OCI-LY7 (cell line): ENCODE data around the gene ITK. TPM values are rescaled to one million over a fixed set of nuclear protein-coding genes. Genes with fewer than 3 reads are reported as not detected.
A peak's percentile ranks its signal among the peaks of the same experiment; 100 is the strongest.

Source experiments
- BruUV-seq: library from RNA; stranded (reverse); fragments of 400-500 nt; replicated peaks from 2 replicates; lab custom pipeline; 2021; lab: Mats Ljungman, UMichigan
- CTCF ChIA-PET: fragments of 300-600 bp; sonication (Branson Sonifier 250); formaldehyde crosslinking; loops from one replicate; lab custom pipeline; 2022; ENCODE audit warnings: antibody characterized with exemption; ENCODE audit not compliant: unreplicated experiment; lab: Charles Lee
- POLR2A ChIA-PET: fragments of 300-600 bp; sonication (Branson Sonifier 250); formaldehyde crosslinking; loops from one replicate; lab custom pipeline; 2022; ENCODE audit warnings: antibody characterized with exemption; lab: Charles Lee
- DNase-seq: peaks from one replicate; pipeline ENCODE4 v3.0.0-alpha.2; 2015; ENCODE audit warnings: low spot score
- H2AFZ ChIP-seq: fragments of 200-600 bp; sonication (generic), shearing (Covaris generic); 2 replicates; pipeline ENCODE4 v1.6.1; 2014; ENCODE audit warnings: mild to moderate bottlenecking, antibody characterized with exemption, low read length, moderate library complexity
- H3K27ac ChIP-seq: fragments of 200-600 bp; sonication (generic); 2 replicates; pipeline ENCODE4 v1.5.1; 2014; ENCODE audit warnings: mixed run types, low read depth, mild to moderate bottlenecking, moderate library complexity, low read length, inconsistent platforms; ENCODE audit not compliant: poor library complexity, severe bottlenecking
- H3K36me3 ChIP-seq: fragments of 200-600 bp; sonication (generic); 2 replicates; pipeline ENCODE4 v1.6.1; 2014; ENCODE audit warnings: mild to moderate bottlenecking, antibody characterized with exemption, low read length, moderate library complexity, mixed read lengths; ENCODE audit not compliant: insufficient read depth
- H3K4me1 ChIP-seq: fragments of 200-600 bp; sonication (generic); 2 replicates; pipeline ENCODE4 v1.5.1; 2014; ENCODE audit warnings: mild to moderate bottlenecking, low read length; ENCODE audit not compliant: insufficient read depth, poor library complexity, severe bottlenecking
- H3K4me2 ChIP-seq: fragments of 200-600 bp; sonication (generic); 2 replicates; pipeline ENCODE4 v1.6.1; 2014; ENCODE audit warnings: mild to moderate bottlenecking, low read length
- H3K4me3 ChIP-seq: fragments of 200-600 bp; sonication (generic); 2 replicates; pipeline ENCODE4 v1.5.1; 2014; ENCODE audit warnings: mild to moderate bottlenecking, low read depth, low read length; ENCODE audit not compliant: poor library complexity, severe bottlenecking
- H3K79me2 ChIP-seq: fragments of 200-600 bp; sonication (generic); 2 replicates; pipeline ENCODE4 v1.6.1; 2016; ENCODE audit warnings: low read depth, mild to moderate bottlenecking, low read length, moderate library complexity, mixed read lengths; ENCODE audit not compliant: insufficient read depth
- H3K9me2 ChIP-seq: fragments of 200-600 bp; sonication (generic); 2 replicates; pipeline ENCODE4 v1.6.1; 2016; ENCODE audit warnings: mild to moderate bottlenecking, low read length, mixed read lengths; ENCODE audit not compliant: insufficient read depth
- H3K9me3 ChIP-seq: fragments of 200-600 bp; sonication (generic); 2 replicates; pipeline ENCODE4 v1.6.1; 2014; ENCODE audit warnings: mild to moderate bottlenecking, mixed run types, low read length, mixed read lengths
- H4K20me1 ChIP-seq: fragments of 200-600 bp; sonication (generic); 2 replicates; pipeline ENCODE4 v1.6.1; 2014; ENCODE audit warnings: mild to moderate bottlenecking, antibody characterized with exemption, low read length, moderate library complexity, mixed read lengths; ENCODE audit not compliant: insufficient read depth
- CTCF ChIP-seq: fragments of 200-600 bp; sonication (generic); conservative IDR thresholded peaks from 2 replicates; pipeline ENCODE4 v1.5.1; 2014; ENCODE audit warnings: mild to moderate bottlenecking, antibody characterized with exemption, low read length, moderate library complexity, mixed read lengths
- EZH2phosphoT487 ChIP-seq: fragments of 200-600 bp; sonication (generic); IDR thresholded peaks from 2 replicates; pipeline ENCODE4 v1.6.1; 2018; ENCODE audit warnings: low read depth, borderline replicate concordance, mild to moderate bottlenecking, mixed run types, antibody characterized with exemption, low read length, moderate library complexity, mixed read lengths
- intact Hi-C: fragments of 100-400 bp; cut with micrococcal nuclease; formaldehyde crosslinking; loops from one replicate; pipeline ENCODE4 v1.10.0; 2022; ENCODE audit not compliant: unreplicated experiment
- total RNA-seq, 2 experiments: library from RNA; depleted of rRNA in 1 of 2; stranded (reverse); fragments of >200 nt in 1 of 2; shearing (Covaris generic) in 1 of 2; gene quantifications; 2 replicates each; pipeline ENCODE4 v1.2.3, GENCODE V29; 2014 to 2022

Gene ITK
- total RNA-seq, 2 experiments from 2014 or later = not detected

GRCh38 chr5:157271740-157272271, 91.2 kb downstream of the ITK start:
- no peak for TF ChIP-seq EZH2phosphoT487
- TF ChIP-seq CTCF = no peak
- Histone ChIP-seq H3K9me2 (no peaks in the 10 kb centered on the region), H4K20me1 (peaks cover 9% of the 10 kb centered on the region; the same call in 1 of the 2 replicates), H2AFZ (peak overlapping the region; percentile 8; the same call in 1 of the 2 replicates), H3K79me2 (peaks cover 96% of the 10 kb centered on the region), H3K4me1 (peaks cover 93% of the 10 kb centered on the region), H3K4me3 (peak overlapping the region; percentile 82), H3K36me3 (peaks cover 43% of the 10 kb centered on the region), H3K27ac (peak overlapping the region; percentile 98), H3K9me3 (no peaks in the 10 kb centered on the region), H3K4me2 (peak overlapping the region; percentile 100)
- no TSS peak for BruUV-seq
- CTCF ChIA-PET = interaction anchor here (0.7 kb wide), 1 partner anchor 471 kb away, joined by 3 read pairs; no protein-coding TSS in a partner anchor
- POLR2A ChIA-PET = interaction anchor here (0.5 to 4.7 kb wide), 18 partner anchors 8 to 768 kb away, joined by 3 to 64 read pairs (median 5); no protein-coding TSS in a partner anchor
- DNase-seq = peak; percentile 98
- intact Hi-C loops = loop anchor here (2.0 to 5.0 kb wide), 3 partner anchors 230 to 1935 kb away; partner anchors contain the start of gene RNF145

- Histone ChIP-seq H3K9me3 (no peaks in the 10 kb centered on the region), H3K4me2 (peak overlapping the region; percentile 100), H3K36me3 (peaks cover 48% of the 10 kb centered on the region), H3K9me2 (no peaks in the 10 kb centered on the region), H3K4me1 (peaks cover 89% of the 10 kb centered on the region), H3K27ac (peak overlapping the region; percentile 98), H2AFZ (no peak overlapping the region), H4K20me1 (peaks cover 9% of the 10 kb centered on the region; the same call in 1 of the 2 replicates), H3K79me2 (peaks cover 96% of the 10 kb centered on the region), H3K4me3 (peak overlapping the region; percentile 32)
- peak; percentile 81 for DNase-seq
- no TSS peak for BruUV-seq
- ChIA-PET CTCF (interaction anchor here (0.6 to 1.4 kb wide), 7 partner anchors 10 to 1199 kb away, joined by 3 to 5 read pairs (median 3); no protein-coding TSS in a partner anchor), POLR2A (interaction anchor here (0.6 to 4.7 kb wide), 22 partner anchors 9 to 1307 kb away, joined by 3 to 64 read pairs (median 4); partner anchors contain the start of gene MED7)
- TF ChIP-seq EZH2phosphoT487 = no peak
- intact Hi-C loops = loop anchor here (1.0 to 5.0 kb wide), 3 partner anchors 10 to 1934 kb away; partner anchors contain the start of gene RNF145
Measured at GRCh38 chr5:157273131-157273556, 92.5 kb downstream of the ITK start.

- CTCF ChIA-PET = no interaction called here
- peaks cover 49% of the 10 kb centered on the region for H3K36me3 ChIP-seq
- peak overlapping the region; percentile 7; the same call in 1 of the 2 replicates for H3K4me2 ChIP-seq
- no peak for DNase-seq
- no peak overlapping the region for H2AFZ ChIP-seq
- no peak overlapping the region for H3K27ac ChIP-seq
- H3K4me1 ChIP-seq = peaks cover 67% of the 10 kb centered on the region
- intact Hi-C loops = no loop called here
- H3K9me2 ChIP-seq = no peaks in the 10 kb centered on the region
- peaks cover 96% of the 10 kb centered on the region for H3K79me2 ChIP-seq
- POLR2A ChIA-PET = interaction anchor here (0.6 to 4.7 kb wide), 2 partner anchors 10 to 18 kb away, joined by 4 to 64 read pairs; no protein-coding TSS in a partner anchor
- H3K9me3 ChIP-seq = no peaks in the 10 kb centered on the region
- no peak overlapping the region for H3K4me3 ChIP-seq
- no TSS peak for BruUV-seq
- H4K20me1 ChIP-seq = peaks cover 9% of the 10 kb centered on the region; the same call in 1 of the 2 replicates
- TF ChIP-seq CTCF = no peak
- no peak for TF ChIP-seq EZH2phosphoT487
Measured at GRCh38 chr5:157275403-157275802, 94.8 kb downstream of the ITK start.
